Choroid plexus epithelial cell (primary cell): Measurements from ENCODE around the gene ZBTB7C.
"Not testable (repeated sequence)": the region's sequence is repeated elsewhere in the genome, so short reads cannot be mapped to it uniquely, and the experiment has no call there.

Source experiments
- DNase-seq: peaks from one replicate; pipeline ENCODE4 v3.0.0-alpha.2; 2010; ENCODE audit warnings: low read depth
- H3K4me3 ChIP-seq: 2 replicates; pipeline ENCODE4 v1.5.1; 2011; ENCODE audit warnings: low read depth, mild to moderate bottlenecking, control low read depth, low read length, moderate library complexity
- CTCF ChIP-seq: conservative IDR thresholded peaks from 2 replicates; pipeline ENCODE4 v1.5.1; 2011; ENCODE audit warnings: low read depth, mild to moderate bottlenecking, control low read depth, inconsistent platforms, low read length, moderate library complexity

Gene ZBTB7C

DNA sequence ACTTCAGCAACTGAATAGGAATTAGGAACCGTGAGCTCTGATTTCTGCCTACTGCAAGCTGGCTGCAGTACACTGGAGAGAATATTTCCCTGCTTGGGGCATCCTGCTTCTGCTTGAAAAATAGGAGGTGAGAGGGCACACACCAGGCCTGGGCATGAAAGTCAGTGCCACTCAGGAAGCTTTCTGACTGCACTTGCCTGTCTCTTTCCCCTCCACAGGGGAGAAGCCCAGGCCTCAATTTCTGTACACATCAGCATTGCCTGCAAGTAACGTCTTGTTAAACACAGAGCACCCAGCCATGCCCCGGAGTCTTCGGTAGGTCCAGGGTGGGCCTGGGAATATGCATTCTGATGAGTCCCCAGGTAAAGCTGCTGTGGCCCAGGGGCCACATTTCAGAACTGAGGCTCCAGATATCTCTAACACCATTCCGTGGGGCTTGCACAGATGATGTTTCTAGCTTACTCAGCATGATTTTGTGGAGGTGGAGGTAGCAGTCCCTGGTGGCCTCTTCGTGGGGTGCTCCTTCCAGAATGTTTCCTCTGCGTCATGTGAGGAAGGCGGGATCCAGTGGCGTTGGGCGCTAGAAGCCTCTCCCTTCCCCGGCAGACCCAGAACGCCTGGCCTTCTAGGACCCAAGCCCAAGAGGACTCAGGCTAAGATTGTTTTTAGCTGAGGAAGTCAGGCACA, 114.1 kb downstream of the ZBTB7C start:
- no peak overlapping the region for H3K4me3 ChIP-seq
- TF ChIP-seq CTCF = no peak
- DNase-seq = no peak

DNA sequence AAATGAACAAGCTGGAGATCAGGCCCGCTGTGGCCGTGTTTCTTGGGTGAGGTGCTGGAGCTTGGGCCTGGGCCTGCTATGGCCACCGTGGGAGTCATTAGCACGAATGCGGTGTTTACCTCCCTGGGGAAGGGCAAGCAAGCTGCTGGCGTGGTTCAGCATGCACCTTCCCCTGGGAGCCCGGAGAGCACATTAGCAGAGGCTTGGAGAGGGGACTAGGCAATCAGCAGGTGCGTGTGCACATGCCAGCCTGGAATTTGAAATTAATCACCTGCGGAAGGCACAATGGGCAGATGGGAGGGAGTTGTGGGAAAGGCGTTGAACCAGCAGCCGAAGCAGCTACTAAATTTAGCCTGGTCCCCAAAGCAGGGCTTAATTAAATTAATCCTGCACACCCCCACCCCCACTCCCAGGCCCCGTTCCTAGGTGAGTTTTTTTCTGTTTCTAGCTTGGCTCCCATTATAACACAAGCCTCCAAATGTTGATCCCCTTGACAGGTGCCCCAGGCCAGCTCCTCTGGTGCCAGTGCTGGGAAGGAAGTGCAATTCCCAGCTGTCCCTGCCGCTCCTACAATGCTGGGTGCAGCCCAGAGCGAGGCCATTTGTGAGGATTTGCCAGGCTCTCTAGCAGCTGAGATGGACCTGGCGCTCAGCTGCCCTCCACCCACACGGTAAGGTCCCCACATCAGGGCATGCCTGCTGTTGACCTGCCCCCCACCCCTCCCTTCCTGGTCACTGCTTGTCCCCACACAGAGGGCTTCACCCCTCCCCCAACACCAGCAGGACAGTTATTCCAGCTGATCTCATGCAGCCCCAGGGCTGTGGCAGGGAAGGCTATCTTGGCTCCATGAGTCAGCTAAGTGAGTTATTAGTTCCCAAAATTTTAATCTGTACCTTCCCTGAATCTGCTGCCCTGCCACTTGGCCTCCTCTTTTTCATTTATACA, 115.0 kb downstream of the ZBTB7C start:
- no peak overlapping the region for H3K4me3 ChIP-seq
- DNase-seq = no peak
- TF ChIP-seq CTCF = no peak

- DNase-seq = no peak
- H3K4me3 ChIP-seq = no peak overlapping the region
- no peak for TF ChIP-seq CTCF
Observed at GRCh38 chr18:48292782-48293424, 116.3 kb downstream of the ZBTB7C start.

DNA sequence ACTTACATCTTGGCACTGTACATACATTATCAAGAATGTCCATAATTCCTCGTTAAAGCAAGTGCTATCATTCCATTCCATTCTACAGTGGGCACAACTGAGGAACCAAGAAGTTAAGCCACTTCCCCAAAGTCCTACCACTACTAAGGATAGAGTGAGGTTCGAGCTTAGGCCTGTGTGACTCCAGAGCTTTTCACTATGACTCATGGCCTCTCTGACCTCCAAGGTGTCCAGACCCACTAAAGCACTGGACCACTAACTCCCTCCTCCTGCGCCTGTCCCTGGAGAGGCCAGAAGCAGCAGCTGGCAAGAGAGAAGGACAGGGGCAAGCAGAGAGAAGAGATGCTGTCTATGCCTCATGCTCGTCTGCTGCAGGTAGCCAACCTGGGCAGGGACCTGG, 117.0 kb downstream of the ZBTB7C start:
- DNase-seq = no peak
- no peak overlapping the region for H3K4me3 ChIP-seq
- TF ChIP-seq CTCF = no peak

DNA sequence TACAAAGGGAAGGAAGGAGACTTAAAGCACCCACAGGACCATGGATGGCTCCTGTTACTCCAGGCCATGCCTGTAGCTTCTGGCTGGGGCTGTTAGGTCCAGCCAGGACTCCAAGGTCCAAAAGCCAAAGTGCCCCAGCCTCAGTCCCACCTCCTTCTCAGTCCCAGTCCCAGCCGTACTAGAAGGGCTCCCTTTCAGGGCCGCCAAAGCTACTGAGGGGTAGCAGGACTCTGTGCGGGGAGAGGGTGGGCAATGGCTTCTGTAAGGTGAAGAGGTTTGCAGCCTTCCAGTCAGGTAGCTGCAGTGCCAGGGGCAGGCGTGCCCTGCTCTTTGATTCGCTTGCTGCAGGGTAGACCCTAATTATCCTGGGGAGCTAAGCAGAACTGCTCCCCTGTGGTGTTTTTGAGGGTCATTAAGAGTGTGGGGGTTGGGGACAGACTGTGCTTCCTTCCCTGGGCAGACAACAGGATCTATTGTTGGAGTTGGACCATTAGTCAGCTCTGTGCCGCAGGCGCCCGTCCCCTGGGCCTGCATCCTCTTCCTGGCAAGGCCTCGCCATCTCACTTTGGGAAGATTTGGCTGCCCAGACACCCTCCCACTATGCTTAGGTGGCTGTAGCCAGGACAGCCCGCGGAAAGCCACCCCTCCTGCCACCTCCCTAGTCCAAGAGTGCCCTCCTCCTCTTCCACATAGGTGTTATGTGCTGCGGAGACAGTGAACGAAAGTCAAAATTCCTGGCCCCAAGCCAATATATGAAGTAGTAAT, 118.8 kb downstream of the ZBTB7C start:
- H3K4me3 ChIP-seq = no peak overlapping the region
- no peak for DNase-seq
- TF ChIP-seq CTCF = no peak

GRCh38 chr18:48284743-48285142, 124.4 kb downstream of the ZBTB7C start:
- TF ChIP-seq CTCF = no peak
- DNase-seq = no peak

DNA sequence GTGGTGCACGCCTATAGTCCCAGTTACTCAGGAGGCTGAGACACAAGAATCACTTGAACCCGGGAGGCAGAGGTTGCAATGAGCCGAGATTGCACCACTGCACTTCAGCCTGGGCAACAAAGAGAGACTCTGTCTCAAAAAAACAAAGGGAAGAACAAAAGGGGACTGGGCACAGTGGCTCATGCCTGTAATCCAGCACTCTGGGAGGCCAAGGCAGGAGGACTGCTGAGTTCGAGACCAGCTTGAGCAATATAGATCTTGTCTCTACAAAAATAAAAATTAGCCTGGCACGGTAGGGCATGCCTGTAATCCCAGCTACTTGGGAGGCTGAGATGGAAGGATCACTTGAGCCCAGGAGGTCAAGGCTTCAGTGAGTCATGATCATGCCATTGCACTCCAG, 125.2 kb downstream of the ZBTB7C start:
- H3K4me3 ChIP-seq = not testable (repeated sequence)

More at GRCh38 chr18:48284743-48285142, 124.4 kb downstream of the ZBTB7C start:
- no peak overlapping the region for H3K4me3 ChIP-seq

GRCh38 chr18:48281460-48281859, 127.7 kb downstream of the ZBTB7C start:
- H3K4me3 ChIP-seq, DNase-seq: not testable (repeated sequence)

More for the DNA sequence above, 125.2 kb downstream of the ZBTB7C start:
- not testable (repeated sequence) for DNase-seq
